HuH-7.5 (cell line): ENCODE data around the gene C1orf226.
"Not testable (repeated sequence)": the region's sequence is repeated elsewhere in the genome, so short reads cannot be mapped to it uniquely, and the experiment has no call there.

Experiments
- DNase-seq: peaks from one replicate; pipeline ENCODE4 v3.0.0; 2011; ENCODE audit warnings: low spot score

C1orf226 gene, protein sequence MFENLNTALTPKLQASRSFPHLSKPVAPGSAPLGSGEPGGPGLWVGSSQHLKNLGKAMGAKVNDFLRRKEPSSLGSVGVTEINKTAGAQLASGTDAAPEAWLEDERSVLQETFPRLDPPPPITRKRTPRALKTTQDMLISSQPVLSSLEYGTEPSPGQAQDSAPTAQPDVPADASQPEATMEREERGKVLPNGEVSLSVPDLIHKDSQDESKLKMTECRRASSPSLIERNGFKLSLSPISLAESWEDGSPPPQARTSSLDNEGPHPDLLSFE

DNA sequence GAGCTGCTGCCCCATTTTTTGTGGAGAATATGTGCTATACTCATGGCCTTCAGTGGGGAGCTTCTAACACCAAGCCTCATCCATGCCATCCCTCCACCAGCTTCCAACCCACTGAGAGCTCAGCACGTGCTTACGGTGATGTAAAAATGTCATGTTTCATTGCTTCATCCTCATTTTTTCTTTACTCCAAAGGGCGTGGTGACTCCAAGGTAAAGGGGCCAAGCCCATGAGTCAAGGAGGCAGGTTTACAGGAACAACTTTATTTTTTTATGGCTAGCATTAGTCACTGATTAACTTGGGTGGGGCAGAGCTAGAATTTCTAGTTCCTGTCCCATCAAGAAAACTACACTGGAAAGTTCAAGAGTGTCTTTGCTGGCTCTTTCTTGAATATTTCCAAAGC lies at the start of gene C1orf226:
Gene C1orf226 (plus strand): TSS at position 346 of the 400 bp plus-strand sequence. CDS start 174 bp downstream, outside the sequence.
- DNase-seq: no peak

DNA sequence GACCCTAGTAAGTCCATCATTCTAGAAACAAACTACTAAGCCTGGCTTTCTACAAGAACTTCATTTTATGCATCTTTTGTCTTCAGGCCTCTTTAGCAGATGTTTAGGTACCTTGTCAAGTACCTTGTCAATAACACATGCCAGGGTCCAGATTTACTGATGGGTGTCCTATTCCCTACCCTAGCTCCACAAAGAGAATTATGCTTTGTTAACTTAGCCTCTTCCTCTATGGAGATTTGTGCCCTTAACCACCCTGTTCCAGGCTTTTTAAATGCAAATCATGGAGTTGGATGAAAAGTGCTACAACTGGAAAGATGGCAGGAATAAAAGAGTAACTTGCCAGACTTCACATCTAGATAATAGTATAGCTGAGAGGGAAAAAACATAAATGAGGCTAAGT lies 47.5 kb upstream of the C1orf226 start:
- no peak for DNase-seq

DNA sequence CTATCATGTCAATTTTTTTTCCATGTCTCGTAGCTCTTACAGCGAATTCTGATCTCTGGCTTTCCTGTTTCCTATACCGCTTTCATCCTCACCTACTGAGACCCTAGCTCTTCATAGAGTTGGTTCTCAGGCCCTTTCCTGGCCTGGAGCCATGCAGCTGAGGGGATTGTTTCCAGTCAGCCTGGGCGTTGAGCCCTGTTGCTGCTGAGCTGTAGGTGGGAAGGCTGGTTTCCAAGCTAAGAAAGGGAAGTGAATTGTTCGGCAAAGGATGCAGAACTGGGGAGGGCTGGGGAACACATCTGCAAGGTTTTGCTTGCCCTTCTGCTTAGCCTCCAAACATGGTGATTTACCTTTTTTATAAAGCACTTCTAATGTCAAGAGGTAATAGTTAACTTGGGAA lies 46.4 kb upstream of the C1orf226 start:
- no peak for DNase-seq

DNA sequence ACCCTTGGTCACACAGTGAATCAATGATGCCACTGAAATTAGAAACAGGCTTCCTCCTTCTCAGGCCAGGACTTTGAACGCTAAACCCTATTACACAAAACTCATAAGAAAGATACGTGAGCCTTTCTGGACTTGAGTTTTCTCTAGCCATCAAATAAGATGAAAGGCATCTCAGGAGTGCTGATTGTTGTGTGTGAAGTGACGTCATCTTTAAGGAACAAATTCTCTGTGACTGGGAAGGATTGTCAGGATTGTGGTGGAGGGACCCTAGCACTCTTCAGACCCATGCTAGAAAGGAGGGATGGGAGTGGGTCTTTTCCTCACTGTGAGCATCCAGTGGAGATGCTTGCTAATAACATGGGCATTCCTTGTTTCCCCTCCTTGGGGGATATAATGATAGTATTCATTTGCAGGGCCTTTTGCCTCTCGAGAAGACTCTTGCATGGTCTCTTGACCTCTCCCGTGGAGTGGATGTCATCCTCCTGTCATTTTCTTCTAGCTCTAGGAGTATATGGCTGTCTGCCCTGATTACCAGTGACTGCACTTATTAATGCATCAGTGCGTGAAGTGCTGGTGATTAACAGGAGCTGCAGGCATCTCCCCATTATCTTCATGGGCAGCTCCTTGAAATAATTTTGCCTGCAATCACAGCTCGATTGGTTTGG lies 44.8 kb upstream of the C1orf226 start:
- DNase-seq: no peak

DNA sequence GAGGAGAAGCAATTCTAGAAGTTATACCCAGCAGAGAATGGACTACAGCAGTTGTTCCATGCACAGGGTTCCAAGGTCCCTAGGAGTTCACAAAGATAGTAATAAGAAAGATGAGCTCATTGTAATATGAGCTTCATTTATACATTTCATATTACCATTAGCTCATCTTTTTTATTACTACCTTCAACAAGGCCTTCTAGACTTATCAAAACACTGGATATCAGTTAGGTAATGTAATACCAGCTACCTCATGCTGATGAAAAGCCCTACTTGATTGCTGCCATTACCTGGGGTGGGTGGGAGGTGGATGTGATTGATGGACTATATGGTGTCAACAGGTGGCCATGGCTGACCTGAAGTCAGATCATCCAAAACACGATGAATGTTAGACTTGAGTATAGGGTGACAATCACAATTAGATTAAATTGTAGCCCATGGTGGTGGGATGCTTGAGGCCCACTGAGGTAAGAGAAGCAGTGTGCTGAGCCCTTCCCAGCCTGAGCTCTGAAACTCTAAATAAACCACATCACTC lies 39.0 kb upstream of the C1orf226 start:
- DNase-seq: no peak

DNA sequence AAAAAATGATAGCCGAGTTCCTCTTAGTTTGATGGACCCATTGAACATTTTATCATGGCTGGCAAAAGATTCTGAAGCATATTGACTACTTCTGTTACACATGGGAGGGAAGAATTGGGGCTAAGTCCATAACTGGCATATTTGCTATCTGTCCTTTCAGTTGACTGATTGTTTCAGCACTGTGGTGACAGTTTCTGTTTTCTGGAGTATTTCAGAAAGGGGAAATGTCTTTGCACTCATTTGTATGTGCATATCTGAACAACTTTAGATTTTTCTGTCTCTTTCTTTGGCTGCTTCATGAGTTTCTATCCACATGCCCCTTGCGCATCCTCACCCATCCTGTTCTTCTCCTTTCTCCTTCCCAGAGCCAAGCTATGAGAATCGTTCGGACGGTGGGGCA lies 38.1 kb upstream of the C1orf226 start:
- no peak for DNase-seq

DNA sequence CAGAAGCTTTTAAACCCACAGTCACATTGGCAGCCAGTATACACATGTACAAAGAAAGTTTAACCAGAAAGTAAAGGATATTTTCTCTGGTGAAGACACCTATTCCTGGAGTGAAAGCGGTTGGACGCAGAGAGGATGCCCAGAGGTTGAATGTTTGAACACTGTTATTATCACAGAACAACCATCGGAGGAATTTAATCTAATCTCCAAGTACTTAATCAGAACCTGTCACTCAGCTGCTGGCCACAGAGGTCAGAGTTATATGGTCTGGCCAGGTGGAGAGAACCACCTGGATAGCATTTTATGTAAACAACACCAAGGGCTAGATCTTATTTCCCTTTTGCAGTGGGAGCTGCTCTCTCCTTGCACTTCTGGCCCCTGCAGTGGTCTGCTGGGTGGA lies 34.2 kb upstream of the C1orf226 start:
- no peak for DNase-seq

DNA sequence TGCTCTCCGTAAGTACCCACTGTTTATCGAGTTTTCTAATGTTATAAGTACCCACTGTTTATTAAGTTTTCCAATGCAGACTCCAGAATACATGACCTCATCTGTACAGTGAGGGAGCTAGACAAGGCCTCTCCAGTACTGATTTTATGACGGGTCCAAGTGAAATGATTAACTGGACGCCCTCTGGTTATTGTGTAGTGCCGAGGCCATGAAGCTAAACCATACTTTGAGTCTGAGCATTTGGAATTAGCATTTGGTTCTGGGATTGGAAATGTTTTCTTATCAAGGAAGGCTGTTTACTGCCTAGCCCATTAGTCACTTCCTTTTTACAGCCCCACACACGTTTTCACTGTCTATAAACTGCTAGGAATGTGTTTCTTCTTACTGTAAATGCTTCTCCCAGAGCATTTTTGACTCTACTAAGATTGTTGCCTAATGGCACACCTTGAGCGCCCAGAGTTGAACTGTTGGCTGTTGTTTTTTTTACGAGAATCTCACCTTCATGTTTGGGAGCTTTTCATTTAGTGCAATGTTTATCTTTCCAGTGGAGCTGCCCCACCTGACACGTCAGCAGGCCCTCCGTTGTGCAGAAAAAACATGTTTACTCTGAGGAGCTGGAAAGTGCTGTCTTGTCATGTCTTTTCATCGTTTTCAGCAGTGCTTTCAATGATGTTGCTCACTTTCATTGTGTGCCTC lies 31.7 kb upstream of the C1orf226 start:
- no peak for DNase-seq

DNA sequence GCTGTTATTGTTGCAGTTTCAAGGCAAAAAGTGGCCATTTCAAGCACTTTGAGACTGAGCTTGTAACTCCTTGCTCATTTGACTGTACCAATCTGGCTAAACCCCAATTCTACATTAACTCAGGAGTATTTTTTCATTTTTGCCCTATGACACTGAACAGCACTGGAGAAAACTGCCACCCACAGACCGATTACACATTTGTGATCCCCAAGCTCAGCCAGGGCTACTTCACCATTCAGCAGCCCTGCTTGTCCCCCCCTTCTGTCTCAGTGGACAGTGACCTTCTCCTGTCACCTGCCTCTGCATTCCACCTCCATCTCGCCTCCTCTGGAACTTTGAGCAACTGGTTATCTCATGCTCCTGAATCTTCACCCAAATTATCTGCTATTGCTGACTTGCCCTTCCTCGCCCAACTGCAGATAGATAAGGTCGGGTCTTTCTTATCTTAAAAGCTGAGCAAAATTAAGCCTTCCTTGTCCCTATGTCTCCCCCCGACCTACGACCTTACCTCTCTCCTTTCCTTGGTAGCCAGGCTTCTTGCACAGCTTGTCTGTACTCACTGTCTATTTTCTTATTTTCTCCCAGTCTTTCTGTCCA lies 30.2 kb upstream of the C1orf226 start:
- DNase-seq: no peak

DNA sequence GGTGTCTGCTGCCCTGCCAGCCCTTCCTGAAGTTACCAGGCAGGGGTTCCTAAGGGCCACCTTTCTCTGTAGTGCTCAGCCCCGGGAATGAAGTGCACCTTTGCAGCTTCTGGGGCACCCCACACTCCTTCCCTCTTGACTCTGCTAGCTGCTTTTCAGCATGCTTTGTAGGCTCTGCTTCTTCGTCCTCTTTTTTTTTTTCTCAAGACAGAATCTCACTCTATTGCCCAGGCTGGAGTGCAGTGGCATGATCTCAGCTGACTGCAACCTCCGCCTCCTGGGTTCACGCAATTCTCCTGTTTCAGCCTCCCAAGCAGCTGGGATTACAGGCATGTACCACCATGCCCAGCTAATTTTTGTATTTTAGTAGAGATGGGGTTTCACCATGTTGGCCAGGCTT lies 29.7 kb upstream of the C1orf226 start:
- not testable (repeated sequence) for DNase-seq

DNA sequence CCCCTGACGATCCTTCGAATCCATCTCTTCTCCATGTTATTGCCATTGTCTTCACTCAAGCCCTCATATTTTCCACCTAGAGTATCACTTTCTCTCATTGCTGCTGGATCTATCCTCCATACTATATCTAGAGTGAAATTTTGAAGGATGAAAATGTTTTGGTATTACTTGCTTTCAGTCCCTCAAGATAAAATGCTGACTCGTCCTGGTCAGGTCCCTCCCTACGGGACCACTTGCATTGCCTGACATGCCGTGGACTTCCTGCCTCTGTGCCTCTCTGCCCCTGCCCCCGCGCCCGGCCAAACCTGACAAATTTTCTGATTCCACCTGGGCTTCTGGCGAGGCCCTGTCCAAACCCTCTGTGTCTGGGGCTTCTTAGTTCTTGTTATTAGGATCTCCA lies 28.4 kb upstream of the C1orf226 start:
- DNase-seq: no peak

DNA sequence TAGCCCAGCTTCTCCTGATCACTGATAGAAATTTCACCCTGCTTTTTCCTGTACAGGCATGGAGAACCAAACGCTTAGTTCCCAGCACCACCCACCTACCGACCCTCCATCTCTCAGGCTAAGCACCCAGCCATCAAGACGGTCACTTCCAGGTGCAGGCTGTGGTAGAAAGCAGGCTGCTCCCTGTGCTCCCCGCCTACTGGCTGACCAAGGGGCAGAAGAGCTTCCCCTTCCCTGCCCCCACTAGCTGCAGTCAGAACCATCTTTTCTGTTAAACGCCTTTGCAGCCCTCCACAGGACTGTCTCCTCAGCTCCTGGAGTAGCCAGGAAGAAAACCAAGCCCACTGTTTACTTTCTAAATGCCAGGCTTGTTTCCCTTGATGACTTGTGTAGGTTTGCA lies 27.8 kb upstream of the C1orf226 start:
- DNase-seq: no peak

DNA sequence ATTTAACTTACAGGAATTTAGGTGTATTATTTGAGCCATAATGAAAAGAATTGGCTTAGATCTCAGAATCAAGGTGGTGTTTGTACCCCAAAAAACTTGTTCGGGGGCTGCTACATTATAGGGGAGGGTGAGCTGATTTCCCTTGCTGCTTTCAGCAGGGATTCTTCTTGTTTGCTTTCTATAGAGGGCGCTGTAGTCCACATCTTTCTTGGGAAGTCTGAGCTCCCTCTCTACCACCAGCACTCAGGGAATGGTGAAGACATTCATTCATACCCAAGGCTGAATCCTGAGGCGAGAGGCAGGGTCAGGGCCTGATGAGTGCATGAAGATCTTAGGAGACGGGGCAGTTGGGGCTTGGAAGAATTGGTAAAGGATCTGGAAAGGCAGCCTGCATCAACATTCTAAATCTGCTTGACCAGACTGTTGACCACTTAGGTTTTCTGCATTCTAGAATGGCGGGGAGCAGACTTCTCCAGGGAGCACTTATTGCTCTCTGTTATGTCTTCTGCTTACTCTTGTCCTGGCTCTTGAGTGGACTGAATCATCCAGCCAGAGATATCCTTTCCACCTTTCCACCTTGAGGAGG lies 23.8 kb upstream of the C1orf226 start:
- peak; percentile 54 for DNase-seq

DNA sequence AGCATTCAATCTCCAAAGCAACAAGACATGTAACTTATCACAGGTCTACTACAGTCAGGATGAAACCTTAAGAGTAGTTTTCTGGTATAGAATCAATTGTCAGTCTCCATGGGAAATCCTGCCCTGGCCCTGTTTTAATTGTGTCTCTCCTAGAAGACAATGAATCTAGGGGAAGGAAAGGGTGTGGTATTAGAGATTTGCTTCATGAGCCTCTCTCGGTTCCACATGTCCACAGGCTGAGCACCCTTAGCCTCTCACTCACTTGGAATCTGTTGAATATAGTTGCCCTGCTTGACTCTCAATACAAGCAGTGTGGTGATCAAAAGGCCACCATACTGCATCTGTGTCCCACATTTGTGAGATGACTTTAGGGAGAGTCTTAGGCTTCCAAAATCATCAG lies 22.6 kb upstream of the C1orf226 start:
- no peak for DNase-seq

DNA sequence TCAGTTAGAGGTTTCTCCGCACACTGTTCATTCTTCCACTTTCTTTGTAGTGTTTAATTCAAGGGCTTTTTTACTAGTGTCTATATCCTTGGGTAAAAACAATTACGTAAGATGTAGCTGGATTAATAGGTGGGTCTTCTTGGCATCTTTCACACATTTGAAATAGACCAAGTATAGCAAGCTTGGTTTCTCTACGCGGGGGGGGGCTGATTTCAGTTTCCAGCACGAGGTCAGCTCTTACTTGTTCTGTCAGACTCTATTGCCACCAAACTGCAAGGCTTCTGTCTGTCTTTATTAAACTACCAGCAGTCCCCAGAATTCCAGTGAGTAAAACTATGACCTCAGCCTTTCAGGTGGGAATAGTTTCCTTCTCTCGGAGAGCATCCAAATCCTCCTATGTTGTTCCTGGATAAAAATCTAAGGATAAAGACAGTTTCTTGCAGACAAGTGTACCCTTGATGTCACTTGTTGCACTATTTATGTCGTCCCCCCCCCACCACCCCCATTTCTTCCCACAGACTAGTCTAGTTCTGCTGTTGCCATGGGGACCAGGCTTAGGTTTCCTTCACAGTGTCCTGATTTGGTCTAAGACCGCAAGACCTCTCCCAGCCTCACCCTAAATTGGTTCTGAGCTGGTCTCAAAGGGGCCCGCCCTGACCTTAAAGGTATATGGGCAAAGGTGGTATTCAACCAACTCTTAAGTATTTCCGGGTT lies 21.8 kb upstream of the C1orf226 start:
- no peak for DNase-seq

DNA sequence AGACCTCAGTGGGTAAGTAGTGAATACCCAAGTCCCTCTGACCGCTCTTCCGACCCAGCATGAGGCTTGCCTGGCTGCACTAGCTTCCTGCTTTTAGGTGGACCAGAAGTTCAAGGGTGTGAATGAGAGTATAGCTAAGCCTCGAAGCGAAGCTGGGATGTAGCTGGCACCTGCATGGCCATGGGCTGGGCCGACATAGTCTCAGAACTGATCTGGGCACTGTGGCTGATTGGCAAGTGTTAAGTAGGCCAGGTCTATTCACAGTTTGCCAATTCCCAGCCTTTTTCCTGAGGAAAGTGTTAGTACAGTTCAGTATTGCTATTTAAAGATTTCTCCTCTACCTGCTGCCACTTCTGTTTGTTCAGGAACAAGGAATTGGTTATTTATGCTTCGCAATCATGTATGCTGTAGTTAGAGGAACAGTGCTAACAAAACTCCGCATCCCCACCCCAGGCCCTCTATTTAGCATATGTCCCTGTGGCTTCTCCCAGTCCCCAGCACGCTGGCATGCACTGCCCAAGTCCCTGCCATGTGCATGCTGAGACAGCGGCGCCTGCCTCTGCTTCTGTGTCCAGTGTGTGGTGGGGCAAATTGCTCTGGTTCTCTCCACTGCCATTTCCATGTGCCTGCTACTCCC lies 21.2 kb upstream of the C1orf226 start:
- no peak for DNase-seq

DNA sequence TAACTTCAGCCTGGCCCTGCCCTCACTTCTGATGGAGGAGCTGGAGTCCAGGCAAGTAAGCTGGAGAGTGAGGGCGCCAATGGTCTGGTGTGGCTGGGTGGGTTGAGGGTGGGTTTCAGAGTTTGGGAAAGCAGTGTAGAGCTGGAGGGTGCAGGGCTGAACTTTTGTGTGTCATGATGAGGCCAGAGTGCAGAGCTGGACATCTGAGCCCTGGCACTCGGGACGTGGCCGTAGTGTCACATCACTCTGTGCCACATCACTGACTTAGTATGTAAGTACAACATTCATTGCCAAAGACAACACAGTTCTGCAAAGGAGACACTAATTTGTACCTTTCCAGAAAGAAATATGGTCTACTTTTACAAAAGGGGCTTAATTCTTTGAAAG lies 20.7 kb upstream of the C1orf226 start:
- no peak for DNase-seq

DNA sequence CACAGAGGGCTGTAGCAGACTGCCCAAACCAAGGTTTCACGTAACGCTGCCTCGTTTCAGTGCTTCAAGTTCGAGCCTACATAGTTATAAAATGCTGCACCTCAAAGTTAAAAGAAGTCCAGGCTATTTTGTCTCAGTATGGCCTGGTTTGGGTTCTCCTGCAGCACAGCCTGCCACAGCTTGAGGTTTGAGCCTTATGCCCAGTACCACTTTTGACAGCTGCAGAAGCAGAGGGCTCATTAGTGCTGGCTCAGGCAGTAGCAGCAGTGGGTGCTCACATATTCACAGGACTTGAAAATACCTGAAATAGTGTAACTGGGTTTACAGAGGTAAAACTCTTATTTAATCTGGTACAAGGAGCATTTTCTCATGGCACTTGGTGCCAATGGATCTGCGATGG lies 20.2 kb upstream of the C1orf226 start:
- no peak for DNase-seq

DNA sequence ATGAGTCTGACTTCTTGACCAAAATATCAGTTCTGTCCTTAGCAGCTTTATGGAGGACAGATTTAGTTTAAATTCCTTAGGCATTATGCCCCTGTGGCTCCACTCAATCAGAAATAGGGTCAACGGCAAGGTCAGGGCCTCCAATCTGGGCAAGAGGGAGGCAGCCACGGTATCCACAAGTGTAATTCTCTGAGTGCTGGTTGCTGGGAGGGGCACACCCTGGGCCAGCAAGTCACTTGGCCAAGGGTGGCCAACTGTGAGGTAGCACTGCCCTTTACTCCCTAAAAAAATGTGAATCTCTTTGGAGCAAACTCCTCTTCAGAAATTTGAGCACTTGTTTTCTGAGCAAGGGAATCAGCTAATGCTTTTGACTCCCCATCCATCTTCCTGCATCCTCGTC lies 17.7 kb upstream of the C1orf226 start:
- no peak for DNase-seq

DNA sequence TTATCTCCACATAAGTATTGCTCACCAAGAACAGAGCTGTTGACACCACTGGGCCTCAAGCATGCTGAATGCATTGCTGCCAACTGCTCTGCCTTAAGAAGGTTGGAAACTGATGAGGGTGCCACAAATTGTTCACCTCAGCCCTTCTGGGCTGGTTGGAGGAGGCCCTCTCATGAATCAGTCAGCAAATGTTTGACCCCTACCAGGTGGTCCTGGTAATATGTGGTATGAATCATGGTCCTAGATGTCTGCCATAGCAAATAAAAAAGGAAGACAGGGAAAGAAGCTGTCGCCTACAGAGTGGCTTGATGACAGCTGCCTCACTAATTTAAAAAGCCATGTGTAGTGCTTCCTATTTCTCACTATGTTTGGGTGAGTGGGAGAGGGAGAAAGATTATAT lies 17.0 kb upstream of the C1orf226 start:
- no peak for DNase-seq
